HS-5 (cell line): Measurements from ENCODE around the gene WWP2.
"Not testable (repeated sequence)": the region's sequence is repeated elsewhere in the genome, so short reads cannot be mapped to it uniquely, and the experiment has no call there.

Source experiments
- DNase-seq: peaks from one replicate; pipeline ENCODE4 v3.0.0-alpha.2; 2012; ENCODE audit warnings: low read depth

WWP2 gene

DNA sequence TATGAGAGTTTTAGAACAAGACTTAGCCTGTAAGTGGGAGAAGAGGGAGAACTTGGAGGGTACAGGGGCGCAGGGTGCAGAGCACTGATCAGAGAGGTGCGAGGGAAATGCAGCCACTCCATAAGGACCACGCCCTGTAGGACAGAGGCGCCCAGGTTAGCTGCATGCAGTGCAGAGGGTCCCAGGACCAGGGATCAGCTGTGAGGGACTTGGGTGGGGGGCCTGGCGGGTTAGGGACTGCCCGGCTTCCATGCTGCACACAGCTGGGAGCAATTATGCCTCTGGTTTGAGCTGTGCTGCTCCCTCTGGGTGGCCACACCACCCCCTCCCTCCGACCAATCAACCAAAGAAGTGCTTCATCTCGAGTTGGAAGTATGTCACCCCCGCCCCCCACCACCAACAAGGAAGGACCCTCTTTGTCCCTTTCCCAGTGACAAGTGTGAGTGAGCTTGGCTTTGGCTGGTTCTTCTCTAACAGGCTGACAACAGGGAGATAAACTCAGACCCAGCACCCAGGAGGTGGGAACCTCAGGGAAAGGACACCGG lies 166.8 kb downstream of the WWP2 start:
- no peak for DNase-seq

DNA sequence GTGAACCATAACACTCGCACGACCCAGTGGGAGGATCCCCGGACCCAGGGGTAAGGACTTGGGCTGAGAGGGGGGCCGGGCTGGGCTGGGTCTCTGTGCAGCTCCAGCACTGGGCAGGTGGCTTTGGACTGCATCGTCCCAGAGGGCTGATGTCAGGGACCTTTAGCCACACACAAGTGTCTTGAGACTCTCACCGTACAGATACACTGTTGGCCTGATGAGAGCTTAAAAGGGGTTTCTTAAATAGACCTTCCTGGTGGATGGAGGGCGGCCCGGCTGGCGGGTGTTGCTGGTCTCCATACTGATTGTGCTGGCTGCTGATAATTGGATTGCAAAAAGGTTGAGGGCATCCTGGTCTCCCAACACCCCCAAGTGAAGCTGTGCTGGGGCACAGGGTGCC lies 167.3 kb downstream of the WWP2 start:
- DNase-seq = no peak

DNA sequence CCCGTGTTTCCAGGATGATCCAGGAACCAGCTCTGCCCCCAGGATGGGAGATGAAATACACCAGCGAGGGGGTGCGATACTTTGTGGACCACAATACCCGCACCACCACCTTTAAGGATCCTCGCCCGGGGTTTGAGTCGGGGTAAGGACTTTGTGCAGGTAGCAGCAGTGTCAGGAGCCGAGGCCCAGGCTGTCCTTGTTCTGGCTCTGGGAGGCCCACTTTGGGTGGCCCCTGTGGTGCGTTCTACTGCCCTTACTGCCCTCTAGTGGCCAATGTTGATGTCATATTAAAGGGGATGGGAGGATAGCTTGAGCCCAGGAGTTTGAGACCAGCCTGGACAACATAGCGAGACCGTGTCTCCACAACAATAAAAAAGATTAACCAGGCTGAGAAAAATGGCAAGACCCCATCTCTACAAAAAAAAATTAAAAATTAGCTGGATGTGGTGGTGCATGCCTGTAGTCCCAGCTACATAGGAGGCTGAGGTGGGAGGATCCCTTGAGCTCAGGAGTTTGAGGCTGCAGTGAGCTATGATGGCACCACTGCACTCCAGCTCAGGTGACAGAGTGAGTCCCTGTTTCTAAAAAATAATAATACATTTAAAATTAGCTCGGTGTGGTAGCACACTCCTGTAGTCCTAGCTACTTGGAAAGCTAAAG lies 168.1 kb downstream of the WWP2 start:
- no peak for DNase-seq

DNA sequence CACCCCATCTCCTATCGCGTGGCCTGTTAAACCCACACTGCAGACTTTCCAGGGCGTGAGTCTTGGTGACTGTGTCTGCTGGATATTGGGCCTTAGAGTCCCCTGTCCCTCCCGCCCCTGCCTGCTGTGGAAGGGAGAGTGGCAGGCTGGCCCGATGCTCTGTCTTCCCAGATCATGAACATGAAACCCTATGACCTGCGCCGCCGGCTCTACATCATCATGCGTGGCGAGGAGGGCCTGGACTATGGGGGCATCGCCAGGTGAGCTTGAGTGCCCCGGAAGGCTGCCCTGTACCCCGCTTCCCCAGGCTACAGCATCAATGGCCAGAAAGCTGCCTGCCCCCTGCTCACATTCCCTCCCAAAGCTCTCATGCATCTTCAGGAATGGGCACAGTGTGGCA lies 169.5 kb downstream of the WWP2 start:
- no peak for DNase-seq

DNA sequence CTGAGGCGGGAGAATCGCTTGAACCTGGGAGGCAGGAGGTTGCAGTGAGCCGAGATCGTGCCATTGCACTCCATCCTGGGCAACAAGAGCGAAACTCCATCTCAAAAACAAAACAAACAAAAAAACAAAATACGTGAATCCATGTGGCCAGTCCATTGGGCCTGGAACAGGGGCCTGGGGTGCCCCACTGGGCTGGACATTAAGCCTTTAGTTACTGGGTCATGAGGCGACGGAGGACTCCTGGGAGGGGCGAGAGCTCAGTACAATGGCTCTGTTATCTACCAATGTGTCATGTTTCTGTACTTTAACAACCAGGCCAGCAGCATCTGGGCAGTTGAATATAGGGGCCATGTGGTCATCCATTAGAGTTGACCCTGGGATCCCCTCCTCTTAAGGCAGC lies 170.1 kb downstream of the WWP2 start:
- no peak for DNase-seq

DNA sequence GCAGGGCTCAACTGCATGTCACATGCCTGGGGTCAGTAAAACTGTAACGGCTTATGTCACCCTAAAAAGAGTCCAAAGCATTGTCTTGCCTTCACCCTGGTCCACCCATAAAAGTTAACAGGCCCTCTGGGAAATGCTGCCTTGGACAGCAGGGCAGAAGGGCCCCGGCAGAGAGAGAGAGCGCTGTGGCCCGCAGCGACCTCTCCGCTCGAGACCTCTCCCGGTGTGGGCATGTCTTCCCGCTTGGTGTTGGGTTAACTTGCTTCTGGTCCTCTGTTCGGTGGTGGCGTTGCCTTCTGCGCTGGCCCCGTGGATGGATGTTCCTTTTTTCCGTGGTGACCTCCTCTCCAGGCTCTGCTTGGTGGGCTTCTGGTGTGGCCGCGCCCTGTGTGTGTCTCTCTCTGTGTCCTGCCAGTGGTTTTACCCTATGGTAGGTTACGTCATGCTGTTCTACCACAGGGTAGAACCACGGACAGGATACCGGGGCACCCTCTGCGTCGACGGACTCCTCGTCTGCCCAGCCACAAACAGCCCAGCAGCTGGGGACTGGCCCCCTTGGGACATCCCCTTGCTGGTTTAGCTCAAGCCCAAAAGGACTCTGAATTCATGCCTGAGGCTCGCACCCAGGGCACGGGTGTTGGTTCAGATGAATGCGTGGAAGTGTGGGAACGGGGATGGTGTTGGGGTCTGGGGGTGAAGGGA lies 170.7 kb downstream of the WWP2 start:
- no peak for DNase-seq

DNA sequence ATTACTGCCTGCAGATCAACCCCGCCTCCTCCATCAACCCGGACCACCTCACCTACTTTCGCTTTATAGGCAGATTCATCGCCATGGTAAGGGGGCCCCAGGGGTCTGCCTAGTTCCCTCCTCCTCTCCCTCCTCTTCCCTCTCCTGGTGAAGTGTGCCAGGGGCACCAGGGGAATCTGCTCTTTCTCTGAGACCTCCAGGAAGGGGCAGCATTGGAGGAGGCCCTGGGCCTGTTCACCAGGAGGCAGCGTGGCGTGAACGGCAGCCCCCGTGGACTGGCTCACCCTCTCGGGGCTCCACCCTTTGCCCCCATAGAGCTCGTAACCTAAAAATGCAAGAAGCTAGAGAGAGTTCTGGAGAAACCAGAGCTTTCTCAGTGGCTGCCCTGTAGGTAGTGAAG lies 171.9 kb downstream of the WWP2 start:
- DNase-seq = no peak

DNA sequence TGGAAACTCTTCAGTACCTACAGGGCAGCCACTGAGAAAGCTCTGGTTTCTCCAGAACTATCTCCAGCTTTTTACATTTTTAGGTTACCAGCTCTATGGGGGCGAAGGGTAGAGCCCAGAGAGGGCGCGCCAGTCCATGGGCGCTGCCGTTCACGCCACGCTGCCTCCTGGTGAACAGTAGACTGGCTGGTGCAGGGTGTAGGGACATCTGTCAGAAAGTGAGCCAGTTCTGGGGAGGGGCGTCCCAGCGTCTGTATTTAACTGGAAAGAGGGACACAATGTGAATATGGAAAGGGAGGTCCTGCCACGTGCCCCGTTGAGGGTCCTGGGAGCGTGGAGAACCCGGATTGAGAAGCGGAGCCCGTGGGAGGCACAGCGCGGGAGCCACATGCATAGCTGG lies 172.6 kb downstream of the WWP2 start:
- no peak for DNase-seq

DNA sequence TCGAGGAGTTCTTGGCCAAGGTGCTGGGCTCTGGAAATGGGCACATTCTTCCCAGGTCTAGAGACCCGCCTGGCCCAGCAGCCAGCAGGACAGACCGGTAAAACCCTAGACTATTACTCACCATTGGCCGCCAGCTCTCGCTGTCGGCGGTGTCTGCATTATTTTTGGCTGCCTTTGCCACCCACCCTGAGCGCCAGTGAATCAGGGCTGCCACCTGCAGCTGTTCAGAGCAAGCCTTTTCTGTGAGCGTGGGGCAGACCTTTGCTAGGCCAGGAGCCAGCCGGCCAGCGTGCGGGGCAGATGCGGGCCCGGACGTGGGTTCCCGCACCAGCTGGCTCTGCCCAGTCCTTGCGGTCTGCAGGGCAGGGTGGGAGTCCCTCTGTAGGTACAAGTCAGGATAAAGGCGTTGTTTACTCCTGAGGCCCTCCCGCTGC lies 173.2 kb downstream of the WWP2 start:
- no peak for DNase-seq

DNA sequence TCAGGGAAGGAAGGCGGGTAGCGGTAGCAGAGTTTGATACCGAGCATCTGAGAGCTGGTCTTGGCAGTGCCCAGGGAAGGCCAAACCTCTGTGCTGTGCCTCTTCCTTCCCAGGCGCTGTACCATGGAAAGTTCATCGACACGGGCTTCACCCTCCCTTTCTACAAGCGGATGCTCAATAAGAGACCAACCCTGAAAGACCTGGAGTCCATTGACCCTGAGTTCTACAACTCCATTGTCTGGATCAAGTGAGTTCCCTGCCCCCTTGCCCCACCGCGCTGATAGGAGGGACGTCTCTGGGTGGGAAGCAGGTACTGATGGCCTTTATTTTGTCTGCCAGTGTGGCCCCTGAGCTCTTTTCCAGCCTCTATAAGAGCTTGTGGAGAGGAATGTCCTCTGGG lies 173.6 kb downstream of the WWP2 start:
- DNase-seq = no peak

DNA sequence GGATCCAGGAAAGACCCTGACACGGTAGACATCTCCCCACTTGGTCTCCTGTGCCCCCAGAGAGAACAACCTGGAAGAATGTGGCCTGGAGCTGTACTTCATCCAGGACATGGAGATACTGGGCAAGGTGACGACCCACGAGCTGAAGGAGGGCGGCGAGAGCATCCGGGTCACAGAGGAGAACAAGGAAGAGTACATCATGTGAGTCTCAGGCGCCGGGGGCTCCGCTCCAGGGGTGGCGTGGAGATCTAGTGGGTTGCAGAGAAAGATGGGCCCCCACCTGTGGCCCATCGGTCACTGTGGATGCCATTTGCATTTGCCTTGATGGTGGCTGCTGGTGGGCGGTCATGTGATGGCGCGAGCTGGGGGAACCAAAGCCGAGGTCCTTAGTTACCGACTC lies 174.1 kb downstream of the WWP2 start:
- no peak for DNase-seq

DNA sequence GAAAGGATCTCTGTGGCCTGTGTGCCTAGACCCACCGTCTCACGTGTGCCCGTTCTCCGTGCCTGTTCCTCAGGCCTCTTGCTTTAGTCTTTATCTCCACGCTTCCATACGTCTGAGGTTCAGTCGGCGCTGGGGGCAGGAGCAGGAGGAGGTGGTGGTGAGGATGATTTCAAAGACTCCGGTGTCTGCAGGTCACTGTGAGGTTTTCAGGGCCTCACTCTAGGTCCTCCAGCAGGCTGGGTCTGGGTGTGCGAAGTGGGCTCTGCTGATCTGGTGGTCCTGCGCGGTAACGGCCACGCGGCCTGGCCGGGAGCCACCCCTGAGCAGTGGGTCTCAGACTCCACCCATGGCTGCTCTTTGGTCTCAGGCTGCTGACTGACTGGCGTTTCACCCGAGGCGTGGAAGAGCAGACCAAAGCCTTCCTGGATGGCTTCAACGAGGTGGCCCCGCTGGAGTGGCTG lies 174.6 kb downstream of the WWP2 start:
- DNase-seq = no peak

DNA sequence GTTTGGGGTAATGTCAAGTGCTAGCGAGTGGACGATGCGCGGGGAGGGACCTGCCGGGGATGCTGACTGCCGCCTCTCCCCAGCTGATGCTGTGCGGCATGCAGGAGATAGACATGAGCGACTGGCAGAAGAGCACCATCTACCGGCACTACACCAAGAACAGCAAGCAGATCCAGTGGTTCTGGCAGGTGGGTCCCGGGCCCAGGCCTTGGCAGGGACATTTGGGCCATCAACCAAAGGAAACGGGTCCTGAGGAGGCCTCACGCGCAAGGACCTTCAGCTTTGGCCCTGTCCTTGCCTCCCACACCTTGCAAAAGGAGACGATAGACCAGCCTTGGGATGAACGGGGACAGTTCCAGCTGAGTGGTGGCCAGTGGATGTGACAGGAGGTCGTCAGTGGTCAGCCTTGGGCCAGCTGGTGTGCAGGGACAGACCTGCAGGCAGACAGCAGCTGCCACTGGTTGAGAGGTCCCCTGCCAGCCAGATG lies 175.4 kb downstream of the WWP2 start:
- DNase-seq = no peak

DNA sequence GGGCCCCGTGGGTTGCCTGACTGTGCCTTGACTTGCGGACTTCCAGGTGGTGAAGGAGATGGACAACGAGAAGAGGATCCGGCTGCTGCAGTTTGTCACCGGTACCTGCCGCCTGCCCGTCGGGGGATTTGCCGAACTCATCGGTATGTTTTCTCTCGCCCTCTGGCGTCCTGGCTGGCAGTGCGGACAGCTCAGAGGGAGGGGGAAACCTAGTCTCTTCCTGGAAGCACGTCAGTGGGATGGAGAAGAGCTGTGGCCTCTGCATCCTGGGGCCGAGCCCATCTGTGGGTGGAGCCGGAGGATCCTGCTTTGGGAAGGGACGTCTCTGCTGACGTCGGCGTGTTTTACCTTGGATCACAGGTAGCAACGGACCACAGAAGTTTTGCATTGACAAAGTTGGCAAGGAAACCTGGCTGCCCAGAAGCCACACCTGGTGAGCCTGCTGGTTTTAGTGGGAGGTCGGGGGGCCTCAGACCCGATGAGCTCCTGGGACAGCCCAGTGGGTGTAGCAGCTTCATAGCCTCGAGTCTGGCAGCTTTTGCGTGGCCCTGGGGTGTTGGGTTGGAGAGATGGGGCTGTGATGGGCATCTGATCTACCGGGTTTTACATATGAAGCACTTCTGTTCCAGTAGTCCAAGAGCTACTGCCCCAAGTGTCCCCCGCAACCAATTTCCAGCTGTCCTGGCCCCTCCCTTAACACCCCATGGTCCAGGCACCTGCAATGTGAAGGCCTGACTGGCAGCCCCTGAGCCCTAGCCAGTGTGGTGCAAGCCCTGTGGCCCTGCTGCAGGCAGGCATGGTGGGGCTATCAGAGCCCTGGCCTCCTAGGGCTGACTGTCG lies 177.1 kb downstream of the WWP2 start:
- DNase-seq = no peak

DNA sequence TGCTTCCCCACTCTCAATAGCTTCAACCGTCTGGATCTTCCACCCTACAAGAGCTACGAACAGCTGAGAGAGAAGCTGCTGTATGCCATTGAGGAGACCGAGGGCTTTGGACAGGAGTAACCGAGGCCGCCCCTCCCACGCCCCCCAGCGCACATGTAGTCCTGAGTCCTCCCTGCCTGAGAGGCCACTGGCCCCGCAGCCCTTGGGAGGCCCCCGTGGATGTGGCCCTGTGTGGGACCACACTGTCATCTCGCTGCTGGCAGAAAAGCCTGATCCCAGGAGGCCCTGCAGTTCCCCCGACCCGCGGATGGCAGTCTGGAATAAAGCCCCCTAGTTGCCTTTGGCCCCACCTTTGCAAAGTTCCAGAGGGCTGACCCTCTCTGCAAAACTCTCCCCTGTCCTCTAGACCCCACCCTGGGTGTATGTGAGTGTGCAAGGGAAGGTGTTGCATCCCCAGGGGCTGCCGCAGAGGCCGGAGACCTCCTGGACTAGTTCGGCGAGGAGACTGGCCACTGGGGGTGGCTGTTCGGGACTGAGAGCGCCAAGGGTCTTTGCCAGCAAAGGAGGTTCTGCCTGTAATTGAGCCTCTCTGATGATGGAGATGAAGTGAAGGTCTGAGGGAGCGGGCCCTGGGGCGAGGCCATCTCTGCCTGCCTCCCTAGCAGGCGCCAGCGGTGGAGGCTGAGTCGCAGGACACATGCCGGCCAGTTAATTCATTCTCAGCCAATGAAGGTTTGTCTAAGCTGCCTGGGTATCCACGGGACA lies 177.9 kb downstream of the WWP2 start:
- no peak for DNase-seq

DNA sequence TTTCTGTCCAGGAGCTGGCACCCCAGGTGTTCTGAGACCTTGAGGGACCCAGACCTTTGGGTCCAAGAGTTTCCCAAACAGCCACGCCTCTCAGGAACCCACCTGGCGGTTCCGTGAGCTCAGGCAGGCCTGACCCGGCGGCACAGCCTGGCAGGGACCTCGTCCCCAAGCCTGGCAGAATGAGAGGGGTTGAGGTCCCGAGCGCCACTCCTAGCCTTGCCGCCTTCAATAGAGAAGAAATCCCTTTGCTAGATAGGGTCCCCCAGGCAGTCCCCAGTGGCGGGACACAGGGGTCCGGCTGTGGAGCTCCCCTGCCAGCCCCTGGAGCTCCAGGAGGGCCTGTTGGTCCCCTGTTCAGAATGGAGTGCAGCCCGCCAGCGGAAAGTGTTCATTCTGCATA lies 178.5 kb downstream of the WWP2 start:
- DNase-seq = no peak

DNA sequence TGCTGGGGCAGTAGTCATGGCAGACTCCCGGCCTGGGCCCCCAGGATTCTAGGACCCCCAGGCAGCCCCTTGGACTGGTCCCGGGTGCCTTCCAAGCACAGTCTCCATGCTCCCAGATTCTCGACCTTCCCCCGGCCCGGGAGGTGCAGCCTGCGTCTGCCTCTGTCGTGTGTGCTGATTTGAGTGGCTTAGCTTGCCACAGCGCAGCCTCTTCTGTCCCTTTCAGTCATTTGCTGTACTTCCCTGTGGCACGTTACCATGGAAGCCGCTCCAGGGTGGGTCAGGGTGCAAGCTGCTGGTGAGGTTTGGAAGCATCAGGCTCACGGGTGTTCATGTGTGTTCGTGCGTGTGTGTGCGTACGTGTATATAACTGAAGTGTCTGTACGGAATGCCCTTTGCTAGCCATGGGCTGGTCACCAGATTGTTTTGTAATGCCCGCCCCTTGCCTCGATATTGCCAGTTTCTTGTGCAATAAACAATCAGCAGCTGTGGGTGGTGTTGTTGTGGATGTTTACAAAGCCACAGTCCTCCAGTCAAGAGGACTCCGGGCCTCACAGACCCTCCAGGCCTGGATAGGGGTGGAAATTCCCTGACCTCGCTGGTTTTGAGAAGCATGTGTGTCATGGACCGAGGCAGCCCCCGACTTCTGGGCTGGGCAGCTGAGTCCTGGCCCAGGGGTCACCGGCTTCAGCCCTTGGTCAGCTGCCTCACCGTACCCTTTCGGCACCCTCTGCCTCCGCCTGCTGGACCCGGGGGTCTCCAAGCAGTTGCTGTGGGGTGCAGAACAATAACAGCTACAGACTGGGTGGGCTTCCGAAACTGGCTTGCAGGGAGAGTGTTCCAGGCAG lies 179.3 kb downstream of the WWP2 start:
- DNase-seq = no peak

DNA sequence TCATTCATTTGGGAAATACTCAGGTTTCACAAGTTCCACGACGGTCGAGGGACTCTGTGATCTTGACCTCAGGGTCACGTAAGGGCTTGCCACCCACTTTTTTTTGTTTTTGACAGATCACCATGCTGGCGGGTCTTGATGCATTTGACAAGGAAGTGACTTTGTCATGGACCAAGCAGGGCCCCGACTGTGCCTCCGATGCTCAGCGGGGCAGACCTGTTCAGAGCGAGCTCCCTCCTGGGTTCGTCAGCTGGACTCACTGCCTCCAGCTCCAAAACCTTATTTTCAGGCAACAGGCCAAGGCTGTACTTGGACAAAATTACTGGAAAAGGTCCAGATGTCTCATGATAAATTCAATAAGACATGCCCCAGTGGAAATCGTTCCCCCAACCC lies 180.0 kb downstream of the WWP2 start:
- no peak for DNase-seq

DNA sequence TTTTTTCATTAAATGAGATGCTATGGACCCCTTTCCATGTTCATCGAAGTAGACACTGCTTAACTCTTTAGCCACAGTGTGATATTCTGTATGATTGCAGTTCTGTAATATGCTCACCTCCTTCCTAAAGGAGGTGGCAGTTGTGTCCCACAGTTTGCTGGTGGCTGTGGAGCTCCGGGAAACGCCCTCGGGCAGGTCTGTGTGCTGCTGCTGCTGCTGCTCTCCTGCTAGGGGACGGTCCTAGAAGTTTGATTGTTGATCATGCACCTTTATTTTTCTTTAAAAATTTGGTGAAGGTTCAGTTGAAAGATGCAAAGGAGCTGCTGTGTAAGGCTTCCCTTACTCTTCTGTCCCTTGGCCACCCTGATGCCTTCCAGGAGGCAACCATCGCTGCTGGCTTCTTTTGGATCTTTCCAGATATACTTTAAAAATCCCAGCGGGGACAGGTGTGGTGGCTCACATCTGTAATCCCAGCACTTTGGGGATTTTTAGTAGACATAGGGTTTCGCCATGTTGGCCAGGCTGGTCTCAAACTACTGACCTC lies 180.6 kb downstream of the WWP2 start:
- no peak for DNase-seq

DNA sequence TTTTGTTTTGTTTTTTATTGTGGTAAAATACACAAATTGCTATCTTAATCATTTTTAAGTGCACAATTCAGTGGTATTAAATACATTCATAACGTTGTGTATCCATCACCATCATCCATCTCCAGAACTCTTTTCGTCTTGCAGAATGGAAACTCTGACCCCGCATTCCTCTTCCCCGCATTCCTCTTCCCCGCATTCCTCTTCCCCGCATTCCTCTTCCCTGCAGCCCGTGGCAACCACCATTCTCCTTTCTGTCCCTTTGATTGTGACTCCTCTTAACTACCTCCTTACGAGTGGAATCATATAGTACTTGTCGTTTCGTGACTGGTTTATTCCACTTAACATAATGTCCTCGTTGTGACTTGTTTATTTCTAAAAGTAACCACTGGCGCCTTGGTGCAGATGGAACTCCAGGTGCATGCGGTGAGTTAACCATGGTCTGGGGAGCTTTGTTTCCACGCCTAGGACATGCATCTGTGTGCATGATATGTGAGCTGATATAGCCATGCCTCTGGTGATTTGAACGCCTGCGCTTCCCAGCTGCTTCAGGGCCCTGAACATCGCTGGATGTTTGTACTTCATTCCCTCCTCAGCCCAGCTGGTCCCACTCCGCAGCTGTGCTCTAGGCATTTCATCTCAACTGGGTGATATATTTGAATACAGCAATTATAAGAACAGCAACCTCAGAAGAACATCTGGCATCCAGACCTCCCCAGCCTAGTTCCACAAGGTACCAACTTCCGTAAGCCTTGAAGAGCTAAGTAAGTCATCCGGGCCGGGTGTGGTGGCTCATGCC lies 181.3 kb downstream of the WWP2 start:
- DNase-seq = not testable (repeated sequence)
